ENCODE results near the gene CXCL8. TPM values are rescaled to one million over a fixed set of nuclear protein-coding genes. Genes with fewer than 3 reads are reported as not detected.

CXCL8 gene
- total and polyA plus RNA-seq, 3 donors from 2014 or later = 0.66 TPM; not detected in 2

DNA sequence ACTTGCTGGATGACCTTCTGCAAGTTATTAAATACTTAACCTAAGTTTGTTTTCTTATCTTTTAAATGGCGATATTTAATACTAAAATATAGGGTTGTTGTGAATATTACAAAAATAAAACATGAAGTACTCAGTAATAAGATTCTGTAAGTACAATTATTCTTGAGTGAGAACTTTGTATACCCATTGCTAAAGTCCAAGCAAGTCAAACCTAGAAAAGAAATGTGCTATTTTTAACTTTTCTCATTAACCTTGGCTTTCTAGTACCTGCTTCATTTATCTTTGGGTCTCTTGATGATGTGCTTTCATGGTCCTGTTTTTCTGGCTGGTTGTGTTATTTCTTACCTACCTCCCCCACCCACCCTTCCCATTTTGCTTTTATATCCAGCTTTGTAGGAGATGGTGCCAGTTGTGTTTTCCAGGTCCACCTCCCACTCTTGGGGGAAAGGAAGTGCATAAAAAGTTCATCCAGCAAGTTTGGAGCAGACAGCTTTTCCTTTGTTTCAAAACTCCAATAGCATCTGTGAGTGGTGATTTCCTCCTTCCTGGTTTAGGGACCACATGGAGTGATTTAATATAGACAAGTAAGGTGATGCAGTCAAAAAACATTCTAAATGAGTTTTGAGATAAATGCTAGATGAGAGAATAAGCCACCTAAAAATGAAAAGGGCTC, 7.5 kb upstream of the CXCL8 start:
- intact Hi-C loops (cut with DNase I; ENCODE audit: low total_unique reads) = no loop called here
- Histone ChIP-seq H3K4me1 (peaks cover 14% of the 10 kb centered on the region), H3K9me3 (no peaks in the 10 kb centered on the region), H3K27ac (no peak overlapping the region), H3K27me3 (no peaks in the 10 kb centered on the region), H3K4me3 (no peak overlapping the region), H3K36me3 (ENCODE audit: low read depth, missing control alignments) (no peaks in the 10 kb centered on the region)
- no peak for TF ChIP-seq POLR2A (IDR thresholded peaks at IDR 0.05)
- no peak for TF ChIP-seq CTCF (IDR thresholded peaks at IDR 0.05)
- 61 to 78% methylated on average over 1 of the region's 1 CpG for WGBS, 2 donors
- DNase-seq = no peak

DNA sequence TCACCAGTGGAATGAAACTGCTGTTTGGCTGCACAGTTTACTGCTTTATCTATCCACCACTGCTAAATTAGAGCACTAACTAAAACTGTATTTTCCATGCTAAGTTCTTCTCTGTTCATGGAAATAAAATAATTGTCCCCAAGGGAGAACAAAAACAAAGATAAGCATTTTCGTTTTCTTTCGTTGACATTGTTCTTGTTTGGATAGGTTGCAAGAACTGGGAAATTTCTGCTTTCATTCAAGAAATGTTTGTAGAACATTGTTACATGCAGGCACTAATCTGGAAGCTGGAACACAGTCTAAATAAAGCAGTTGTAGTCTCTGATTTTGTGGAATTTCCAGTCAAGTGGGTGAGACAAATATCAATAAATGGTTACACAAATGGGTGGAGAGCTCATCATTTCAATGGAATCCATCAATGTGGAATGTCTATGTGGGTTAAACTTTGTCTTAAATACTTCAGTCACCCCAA, 5.8 kb upstream of the CXCL8 start:
- H3K4me3 ChIP-seq = no peak overlapping the region
- WGBS, 2 donors = 18 to 33% methylated on average over 2 of the region's 2 CpGs
- H3K27ac ChIP-seq = peak overlapping the region in 1 of 2 donors; percentile 25
- H3K27me3 ChIP-seq = no peaks in the 10 kb centered on the region
- no peak for DNase-seq
- no peaks in the 10 kb centered on the region for H3K36me3 ChIP-seq (ENCODE audit: low read depth, missing control alignments)
- TF ChIP-seq POLR2A (IDR thresholded peaks at IDR 0.05) (no peak), CTCF (IDR thresholded peaks at IDR 0.05) (no peak)
- intact Hi-C loops (cut with DNase I; ENCODE audit: low total_unique reads) = no loop called here
- peaks cover 14% of the 10 kb centered on the region for H3K4me1 ChIP-seq
- no peaks in the 10 kb centered on the region for H3K9me3 ChIP-seq

DNA sequence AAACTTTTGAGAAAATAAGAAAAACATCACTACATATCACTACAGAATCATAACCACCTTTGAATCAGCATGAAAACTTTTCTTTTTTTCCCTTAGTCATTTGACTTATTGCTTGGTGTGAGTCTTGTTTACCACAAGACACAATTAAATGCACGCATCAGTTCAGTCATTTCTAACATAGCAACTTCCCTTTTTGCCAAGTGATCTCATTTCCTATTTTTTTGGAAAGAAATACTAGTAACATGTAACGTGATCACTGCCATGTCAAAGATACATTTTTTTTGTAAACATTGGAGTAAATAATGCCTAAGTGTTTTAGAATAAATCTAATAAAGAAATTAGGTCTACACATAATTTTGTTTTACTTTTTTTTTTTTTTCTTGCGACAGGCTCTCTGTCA, 5.1 kb upstream of the CXCL8 start:
- peaks cover 14% of the 10 kb centered on the region for H3K4me1 ChIP-seq
- TF ChIP-seq POLR2A (IDR thresholded peaks at IDR 0.05) (no peak), CTCF (IDR thresholded peaks at IDR 0.05) (no peak)
- H3K4me3 ChIP-seq = no peak overlapping the region
- no peak for DNase-seq
- H3K27ac ChIP-seq = no peak overlapping the region
- intact Hi-C loops (cut with DNase I; ENCODE audit: low total_unique reads) = no loop called here
- 68 to 76% methylated on average over 3 of the region's 3 CpGs for WGBS, 2 donors
- no peaks in the 10 kb centered on the region for H3K9me3 ChIP-seq
- H3K27me3 ChIP-seq = no peaks in the 10 kb centered on the region
- no peaks in the 10 kb centered on the region for H3K36me3 ChIP-seq (ENCODE audit: low read depth, missing control alignments)

DNA sequence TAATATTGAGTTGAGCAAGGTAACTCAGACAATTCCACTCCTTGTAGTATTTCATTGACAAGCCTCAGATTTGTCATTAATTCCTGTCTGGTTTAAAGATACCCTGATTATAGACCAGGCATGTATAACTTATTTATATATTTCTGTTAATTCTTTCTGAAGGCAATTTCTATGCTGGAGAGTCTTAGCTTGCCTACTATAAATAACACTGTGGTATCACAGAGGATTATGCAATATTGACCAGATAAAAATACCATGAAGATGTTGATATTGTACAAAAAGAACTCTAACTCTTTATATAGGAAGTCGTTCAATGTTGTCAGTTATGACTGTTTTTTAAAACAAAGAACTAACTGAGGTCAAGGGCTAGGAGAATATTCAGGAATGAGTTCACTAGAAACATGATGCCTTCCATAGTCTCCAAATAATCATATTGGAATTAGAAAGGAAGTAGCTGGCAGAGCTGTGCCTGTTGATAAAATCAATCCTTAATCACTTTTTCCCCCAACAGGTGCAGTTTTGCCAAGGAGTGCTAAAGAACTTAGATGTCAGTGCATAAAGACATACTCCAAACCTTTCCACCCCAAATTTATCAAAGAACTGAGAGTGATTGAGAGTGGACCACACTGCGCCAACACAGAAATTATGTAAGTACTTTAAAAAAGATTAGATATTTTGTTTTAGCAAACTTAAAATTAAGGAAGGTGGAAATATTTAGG, 821 bp downstream of the CXCL8 start:
- Histone ChIP-seq H3K27ac (no peak overlapping the region), H3K9me3 (no peaks in the 10 kb centered on the region), H3K4me3 (no peak overlapping the region), H3K27me3 (no peaks in the 10 kb centered on the region), H3K4me1 (no peaks in the 10 kb centered on the region), H3K36me3 (ENCODE audit: low read depth, missing control alignments) (no peaks in the 10 kb centered on the region)
- TF ChIP-seq CTCF (IDR thresholded peaks at IDR 0.05) = no peak
- no peak for TF ChIP-seq POLR2A (IDR thresholded peaks at IDR 0.05)
- 59 to 66% methylated on average over 2 of the region's 2 CpGs for WGBS, 2 donors
- intact Hi-C loops (cut with DNase I; ENCODE audit: low total_unique reads) = no loop called here
- DNase-seq = no peak
